Measurements from ENCODE around the gene PLK3.
"Not testable (repeated sequence)": the region's sequence is repeated elsewhere in the genome, so short reads cannot be mapped to it uniquely, and the experiment has no call there.

Gene PLK3

DNA sequence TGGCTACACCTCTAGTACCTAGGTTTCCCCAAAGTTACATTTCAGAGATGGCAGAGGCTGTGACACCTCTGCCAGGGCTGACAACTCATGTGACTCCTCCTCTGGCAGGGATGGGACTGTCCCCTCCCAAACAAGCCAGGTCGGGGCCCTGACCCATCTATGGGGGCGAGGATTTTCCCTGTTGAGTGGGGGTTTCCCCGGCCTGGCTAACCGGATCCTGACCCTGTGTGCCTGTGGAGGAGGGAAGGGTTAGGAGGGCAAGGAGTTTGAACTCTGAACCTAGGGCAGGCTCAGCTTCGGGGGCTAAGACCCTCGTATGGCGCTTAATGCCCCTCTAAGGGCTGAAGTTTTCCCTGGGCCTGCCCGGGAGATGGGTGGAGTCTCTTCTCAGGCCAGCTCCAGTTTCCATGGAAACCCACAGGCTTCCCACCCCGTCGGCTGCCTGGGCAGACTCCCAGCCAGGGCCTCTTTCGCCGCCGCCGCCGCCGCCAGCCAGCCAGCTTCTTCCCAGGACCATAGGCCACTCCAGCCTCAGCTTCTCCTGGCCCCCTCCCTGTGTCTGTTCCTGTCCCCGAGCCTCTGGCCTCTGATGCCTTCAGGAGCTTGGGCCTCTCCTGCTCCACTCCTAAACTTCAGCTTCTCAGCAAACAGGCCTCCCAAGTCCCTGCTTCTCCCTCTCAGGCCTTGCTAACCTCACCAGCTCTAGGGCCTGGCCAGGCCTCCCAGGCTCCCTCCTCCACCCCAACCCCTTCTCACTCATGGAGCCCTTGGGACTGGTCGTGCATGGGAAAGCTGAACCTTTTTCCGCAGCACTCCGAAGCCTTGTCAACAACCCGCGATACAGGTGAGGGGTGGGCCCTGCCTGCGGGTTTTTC lies 8.1 kb downstream of the PLK3 start, which contains the start of gene BTBD19:
Gene BTBD19 (plus strand): TSS at position 461 of the 875 bp plus-strand sequence. CDS start 298 bp downstream, at position 759.
- DNase-seq (ENCODE audit: low read depth in 4 of 4, low spot score in 1 of 4) = peak in 3 of 4 experiments; percentile 55 to 80 (median 65)

DNA sequence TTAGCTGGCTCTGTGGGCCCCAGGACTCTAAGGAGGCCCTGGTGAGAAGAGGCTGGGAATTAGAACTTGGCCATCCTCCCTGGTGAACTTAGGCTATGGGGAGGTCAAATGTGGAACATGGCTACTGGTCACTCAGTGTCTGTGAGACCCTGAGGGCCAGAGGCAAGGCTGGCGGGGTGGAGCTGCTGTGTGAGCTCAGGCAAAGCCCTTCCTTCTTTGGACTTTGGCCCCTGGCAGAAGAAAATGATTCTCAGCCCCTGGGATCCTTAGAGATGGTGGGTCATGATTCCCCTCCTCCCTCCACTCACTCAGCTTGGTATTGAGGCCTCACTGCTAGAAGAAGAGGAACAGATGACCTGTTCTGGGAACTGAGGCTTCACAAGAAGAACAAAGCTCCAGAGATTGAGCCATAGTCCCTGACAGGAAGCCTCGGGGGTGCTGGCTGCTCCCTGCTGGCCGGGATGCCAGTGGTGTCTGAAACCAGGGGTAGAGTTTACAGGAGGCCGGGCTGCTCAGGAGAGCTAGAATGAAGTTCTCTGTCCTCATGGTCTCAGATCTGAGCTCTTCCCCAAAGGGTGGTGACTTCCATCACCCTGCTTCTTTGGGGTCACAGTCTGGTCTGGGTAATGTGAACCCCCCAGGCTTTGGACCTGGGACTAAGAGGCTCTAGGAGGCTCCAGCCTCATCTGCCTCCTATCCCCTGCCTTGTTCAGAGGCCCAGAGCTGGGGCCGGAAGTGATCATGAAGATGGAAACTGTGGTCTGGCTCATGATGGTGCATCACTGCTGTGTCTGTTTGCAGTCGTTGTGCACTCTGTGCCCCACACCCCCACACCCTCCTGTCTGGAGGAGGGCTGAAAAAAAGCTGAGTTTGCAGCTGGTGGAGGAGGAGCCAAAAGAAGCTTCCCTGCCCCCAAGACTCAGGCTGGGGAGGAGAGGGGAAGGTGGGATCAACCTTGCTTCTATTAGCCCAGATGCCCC lies 9.1 kb downstream of the PLK3 start:
- peak in 3 of 4 experiments; percentile 60 to 88 (median 78) for DNase-seq (ENCODE audit: low read depth in 4 of 4, low spot score in 1 of 4)

DNA sequence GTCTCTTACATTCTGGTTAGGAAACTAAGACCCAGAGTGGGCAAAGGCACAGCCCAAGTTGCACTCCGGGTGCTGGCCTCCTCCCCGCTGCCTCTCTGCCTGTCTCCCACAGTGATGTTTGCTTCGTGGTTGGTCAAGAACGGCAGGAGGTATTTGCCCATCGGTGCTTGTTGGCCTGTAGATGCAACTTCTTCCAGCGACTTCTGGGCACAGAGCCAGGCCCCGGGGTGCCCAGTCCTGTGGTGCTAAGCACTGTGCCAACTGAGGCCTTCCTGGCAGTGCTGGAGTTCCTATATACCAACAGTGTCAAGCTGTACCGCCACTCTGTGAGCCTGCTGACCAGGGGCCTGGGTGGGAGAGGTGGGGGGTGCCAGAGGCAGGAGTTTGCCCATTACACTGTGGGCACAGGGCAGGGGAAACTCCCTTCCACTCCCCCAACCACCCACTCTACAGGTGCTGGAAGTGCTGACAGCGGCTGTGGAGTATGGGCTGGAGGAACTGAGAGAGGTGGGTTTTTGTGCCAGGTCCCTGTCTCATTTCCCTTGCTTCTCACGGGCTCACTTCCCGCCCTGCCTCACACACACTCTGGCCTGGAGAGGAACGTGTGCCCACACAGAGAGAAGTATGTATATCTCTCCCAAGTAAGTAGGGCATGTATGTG lies 10.1 kb downstream of the PLK3 start:
- DNase-seq (ENCODE audit: low read depth in 4 of 4, low spot score in 1 of 4) = no peak

DNA sequence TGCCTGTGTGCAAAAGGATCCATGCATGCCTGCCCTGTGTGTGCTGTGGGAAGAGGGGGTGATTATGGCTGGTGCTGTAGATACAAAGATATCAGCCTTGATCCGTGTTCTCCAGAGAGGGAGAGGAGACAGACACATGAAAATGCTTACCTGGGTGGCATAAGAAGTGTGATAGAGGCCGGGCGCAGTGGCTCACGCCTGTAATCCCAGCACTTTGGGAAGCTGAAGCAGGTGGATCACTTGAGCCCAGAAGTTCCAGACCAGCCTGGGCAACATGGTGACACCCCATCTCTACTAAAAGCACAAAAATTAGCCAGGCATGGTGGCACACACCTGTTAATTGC lies 10.6 kb downstream of the PLK3 start:
- DNase-seq (ENCODE audit: low read depth in 4 of 4, low spot score in 1 of 4) = not testable (repeated sequence)

DNA sequence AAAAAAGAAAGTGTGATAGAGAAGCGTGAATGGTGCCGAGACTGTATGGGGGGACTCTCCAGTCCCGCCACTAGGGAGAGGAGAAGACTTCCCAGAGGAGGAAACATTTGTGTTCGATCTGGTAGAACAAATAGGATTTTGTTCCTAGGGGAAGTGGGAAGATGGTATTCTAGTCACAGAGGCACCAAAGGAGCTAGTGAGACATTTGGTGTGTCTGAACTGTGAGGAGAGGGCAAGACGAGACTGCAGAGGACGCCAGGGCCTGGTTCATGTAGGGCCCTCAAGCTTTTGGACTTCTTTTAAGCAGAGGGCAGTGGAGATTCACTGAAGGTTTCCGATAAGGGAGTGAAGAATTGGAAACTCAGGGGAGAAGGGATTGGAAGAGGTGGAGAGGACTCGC lies 11.1 kb downstream of the PLK3 start:
- no peak for DNase-seq (ENCODE audit: low read depth in 4 of 4, low spot score in 1 of 4)

DNA sequence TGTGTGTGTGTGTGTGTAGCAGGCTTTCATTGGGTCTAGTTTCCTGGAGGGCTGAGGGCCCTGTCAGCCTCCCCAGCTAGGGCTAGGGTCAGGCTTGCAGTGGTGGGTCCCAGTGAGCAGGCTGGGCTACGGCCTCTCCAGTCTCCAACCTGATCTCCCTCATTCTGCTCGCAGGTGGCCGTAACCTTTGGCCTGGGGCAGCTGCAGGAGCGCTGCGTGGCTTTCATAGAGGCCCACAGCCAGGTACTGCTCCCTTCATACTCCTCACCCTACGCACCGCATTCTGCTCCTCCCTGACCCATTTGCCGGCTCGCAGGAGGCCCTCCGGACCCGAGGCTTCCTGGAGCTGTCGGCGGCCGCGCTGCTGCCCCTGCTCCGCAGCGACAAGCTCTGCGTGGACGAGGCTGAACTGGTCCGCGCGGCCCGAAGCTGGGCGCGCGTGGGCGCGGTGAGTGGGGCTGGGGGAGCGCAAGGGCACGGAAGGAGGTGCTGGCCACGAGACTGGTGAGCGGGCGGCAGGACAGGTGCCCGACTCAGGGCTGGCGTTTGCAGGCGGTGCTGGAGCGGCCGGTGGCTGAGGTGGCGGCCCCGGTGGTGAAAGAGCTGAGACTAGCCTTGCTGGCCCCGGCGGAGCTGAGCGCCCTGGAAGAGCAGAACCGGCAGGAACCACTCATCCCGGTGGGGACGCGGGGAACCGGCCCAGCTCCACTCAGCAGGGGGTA lies 12.8 kb downstream of the PLK3 start:
- DNase-seq (ENCODE audit: low read depth in 4 of 4, low spot score in 1 of 4) = no peak

DNA sequence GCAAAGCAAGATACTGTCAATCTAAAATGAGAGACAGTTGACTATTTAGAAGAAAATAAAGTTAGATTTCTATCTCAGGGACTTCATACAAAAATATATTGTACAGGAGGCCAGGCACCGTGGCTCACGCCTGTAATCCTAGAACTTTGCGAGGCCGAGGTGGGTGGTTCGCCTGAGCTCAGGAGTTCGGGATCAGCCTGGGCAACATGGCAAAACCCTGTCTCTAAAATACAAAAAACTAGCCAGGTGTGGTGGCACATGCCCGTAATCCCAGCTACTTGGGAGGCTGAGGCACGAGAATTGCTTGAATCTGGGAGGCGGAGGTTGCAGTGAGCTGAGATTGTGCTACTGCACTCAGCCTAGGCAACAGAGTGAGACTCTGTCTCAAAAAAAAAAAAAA lies 15.7 kb downstream of the PLK3 start:
- DNase-seq (ENCODE audit: low read depth in 4 of 4, low spot score in 1 of 4) = not testable (repeated sequence)

DNA sequence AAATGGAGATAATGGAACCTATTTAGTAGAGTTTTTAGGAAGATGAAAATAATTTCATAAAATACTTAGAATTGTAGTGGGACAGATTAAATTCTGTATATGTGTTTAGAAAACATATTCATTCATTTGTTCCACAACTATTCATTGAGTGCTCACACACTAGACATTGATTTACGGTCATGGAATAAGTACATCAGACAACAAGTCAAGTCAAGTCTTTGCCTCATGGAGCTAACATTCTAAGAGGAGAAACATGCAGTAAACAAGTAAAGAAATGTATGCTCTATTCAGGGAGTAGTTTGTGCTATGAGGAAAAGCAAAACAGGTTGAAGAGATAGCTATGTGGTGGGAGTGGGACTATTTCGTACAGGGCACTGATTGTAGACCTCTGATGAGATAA lies 17.1 kb downstream of the PLK3 start:
- DNase-seq (ENCODE audit: low read depth in 4 of 4, low spot score in 1 of 4) = no peak

DNA sequence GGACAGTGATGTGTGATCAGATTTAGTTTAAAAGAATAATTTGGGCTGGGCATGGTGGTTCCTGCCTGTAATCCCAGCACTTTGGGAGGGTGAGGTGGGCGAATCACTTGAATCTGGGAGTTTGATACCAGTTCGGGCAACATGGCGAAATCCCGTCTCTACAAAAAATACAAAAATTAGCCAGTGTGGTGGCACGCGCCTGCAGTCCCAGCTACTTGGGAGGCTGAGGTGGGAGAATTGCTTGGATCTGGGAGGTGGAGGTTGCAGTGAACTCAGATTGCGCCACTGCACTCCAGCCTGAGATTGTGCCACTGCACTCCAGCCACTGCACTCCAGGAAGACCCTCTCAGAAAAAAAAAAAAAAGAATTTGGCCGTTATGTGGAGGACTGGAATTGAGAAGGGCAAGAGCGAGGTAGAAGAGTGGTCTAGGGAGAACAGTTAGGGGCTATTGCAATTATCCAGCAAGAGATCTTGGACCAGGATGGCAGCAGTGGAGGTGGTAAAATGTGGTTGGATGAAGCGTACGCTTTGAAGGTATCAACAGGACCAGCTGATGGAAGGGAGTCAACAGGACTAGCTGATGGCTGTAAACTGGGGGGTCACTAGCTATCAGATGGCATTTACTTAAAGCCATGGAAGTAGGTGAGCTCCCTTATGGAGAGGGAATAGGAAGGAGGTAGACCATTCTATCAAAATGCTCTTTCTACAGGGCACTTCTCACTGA lies 17.8 kb downstream of the PLK3 start:
- no peak for DNase-seq (ENCODE audit: low read depth in 4 of 4, low spot score in 1 of 4)

DNA sequence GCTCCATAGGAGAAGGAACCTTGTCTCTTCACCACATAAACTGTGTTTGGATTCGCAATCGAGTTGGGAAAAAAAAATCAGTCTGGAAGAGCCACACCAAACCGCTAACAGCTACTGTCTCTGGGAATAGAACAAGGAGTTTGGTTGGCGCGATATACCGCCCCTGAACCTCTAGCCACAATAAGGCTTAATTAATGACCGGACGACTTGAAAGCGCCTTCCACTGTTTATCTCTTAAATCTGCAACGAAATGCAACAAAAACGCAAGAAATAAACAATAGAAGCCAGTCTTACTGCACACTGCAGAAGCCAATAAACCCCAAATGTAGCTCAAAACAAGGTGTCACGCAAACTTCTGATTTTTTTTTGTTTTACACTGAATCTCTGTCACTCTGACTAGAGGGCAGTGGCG lies 19.0 kb downstream of the PLK3 start:
- no peak for DNase-seq (ENCODE audit: low read depth in 4 of 4, low spot score in 1 of 4)

DNA sequence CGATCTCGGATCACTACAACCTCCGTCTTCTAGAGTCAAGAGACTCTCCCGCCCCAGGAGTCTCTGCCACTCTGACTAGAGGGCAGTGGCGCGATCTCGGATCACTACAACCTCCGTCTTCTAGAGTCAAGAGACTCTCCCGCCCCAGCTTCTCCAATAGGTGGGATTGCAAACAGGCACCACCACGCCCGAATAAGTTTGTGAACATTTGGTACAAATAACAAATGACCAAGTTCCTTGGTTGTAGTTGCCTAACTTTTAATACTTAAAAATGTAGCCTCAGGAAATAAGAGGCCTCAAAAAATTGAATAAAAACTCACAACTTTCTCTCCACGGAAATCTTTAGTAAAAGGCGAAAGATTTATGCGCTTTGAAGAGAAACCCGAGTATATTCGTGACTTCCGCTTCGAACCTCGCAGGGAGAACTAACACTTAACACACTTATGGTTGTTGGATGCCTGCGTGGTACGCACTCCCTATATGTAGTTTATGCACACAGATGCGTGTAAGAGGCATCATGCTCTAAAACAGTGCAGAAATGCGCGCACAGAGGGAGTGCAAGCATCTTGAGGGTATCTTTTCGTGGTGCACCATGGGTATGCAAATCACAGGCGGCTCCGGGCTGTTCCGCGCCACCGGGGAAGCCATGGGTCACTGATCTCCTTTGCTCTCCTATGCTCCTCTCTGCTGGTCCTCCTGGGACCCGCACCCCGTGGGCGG lies 19.6 kb downstream of the PLK3 start:
- DNase-seq (ENCODE audit: low read depth in 4 of 4, low spot score in 1 of 4) = peak in 3 of 4 experiments; percentile 59 to 78 (median 78)

DNA sequence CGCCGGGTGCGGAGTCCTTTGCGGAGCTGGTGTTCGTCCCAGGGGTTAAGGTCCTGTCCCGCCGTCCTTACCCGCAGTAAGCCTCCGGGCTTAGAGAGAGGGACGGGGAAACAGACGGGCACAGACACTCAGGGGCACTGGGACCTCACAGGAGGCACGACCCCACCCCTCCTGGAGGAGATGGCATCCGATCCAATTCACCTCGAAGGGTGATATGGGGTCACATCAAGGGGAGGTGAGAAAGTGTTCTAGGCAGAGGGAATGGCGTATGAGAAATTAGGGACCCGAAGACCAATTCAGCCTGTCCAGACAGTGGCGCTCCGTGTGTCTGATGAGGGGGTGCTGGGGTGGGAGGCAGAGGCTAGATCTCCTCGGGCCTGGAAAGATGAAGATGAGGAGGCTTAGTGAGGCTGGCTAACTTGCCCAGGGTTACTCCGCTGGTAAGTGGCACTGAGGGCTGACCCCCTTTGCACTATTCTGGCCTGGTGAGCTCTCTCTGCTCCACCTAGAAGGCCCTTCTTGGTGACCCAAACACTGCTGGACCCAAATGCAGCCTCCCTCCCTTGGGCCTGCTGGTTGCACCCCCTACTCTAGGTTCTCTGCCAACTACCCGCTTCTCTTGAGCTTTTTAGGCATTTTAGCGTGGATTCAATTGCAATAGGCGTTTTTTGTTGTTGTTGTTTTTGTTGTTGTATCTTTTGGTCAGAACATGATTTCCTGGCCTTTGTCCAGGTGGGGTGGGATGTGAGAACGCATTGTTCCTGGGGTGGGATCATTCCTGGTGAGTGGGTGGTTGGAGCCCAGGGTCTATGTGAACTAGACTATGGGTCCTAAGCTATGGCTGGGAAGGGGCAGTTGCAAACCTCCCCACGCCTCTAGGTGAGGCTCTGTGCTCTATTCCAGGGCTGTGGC lies 20.4 kb downstream of the PLK3 start:
- DNase-seq (ENCODE audit: low read depth in 4 of 4, low spot score in 1 of 4) = no peak

DNA sequence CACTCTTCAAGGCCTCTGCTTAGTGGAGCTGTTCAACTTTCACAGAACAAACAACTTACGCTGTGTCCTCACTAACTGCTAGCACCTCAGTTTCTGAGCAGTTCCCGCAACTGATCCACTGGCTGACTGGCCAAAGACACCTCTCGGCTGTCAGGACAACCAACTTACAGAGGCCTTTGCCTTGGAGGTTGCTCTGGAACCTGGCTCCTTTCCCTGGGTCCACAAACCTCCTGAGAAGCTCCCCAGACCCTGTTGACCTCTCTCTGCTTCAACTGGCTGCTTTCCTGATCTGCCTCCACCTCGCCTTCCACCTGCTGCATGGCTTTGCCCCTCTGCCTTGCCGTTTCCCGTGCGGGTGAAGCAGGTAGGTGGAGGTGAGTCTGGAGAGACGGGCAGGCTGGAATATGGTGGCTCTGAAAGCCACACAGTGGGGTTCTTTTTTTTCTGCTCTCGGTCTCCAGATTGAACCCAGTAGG lies 21.1 kb downstream of the PLK3 start:
- DNase-seq (ENCODE audit: low read depth in 4 of 4, low spot score in 1 of 4) = no peak

DNA sequence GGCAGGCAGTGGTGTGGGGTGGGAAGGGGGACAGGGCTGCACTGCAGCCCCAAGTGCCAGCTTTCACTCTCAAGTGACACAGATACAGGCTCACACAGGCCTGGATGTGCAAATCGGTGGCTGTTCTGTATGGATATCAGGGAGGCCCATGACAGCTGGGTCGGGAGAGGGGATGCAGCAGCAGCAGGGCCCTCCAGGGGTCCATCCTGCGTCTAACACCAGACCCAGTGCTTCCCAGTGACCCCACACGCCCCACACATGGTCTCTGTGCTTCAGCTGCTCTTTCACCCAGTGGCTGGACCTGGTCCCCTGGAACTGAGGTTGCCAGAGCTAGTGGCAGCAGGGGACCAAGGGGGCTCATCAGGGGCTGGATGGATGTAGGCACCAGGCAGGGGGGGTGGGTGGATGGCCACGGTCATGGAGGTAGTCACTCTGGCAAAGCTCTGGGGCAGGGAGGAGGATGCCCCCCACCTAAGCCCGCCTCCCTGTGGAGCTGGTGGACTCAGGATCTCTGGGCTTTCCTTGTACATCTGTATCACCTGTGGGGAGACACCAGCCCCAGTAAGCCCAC lies 22.0 kb downstream of the PLK3 start:
- DNase-seq (ENCODE audit: low read depth in 4 of 4, low spot score in 1 of 4) = no peak

DNA sequence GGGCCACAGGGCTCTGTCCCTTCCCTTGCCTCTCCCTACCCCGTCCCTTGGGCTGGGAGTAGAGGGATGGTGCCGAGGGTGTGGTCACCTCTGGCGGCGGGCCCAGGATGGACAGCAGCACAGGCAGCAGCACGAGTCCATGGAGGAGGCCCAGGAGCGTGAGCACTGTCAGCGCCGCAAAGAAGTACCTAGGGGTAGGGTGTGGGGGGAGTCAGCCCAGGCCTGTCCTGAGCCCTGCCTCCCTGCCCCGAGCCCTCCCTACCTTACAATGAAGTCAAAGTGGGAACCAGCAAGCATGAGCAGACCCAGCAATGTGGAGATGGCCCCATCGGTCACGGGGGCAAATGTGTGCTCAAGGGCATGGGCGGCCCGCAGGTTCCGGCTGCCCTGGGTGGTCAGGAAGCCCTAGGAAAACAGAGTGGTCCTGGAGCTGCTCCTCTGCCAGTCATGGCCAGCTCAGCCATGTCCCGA lies 22.8 kb downstream of the PLK3 start:
- no peak for DNase-seq (ENCODE audit: low read depth in 4 of 4, low spot score in 1 of 4)

DNA sequence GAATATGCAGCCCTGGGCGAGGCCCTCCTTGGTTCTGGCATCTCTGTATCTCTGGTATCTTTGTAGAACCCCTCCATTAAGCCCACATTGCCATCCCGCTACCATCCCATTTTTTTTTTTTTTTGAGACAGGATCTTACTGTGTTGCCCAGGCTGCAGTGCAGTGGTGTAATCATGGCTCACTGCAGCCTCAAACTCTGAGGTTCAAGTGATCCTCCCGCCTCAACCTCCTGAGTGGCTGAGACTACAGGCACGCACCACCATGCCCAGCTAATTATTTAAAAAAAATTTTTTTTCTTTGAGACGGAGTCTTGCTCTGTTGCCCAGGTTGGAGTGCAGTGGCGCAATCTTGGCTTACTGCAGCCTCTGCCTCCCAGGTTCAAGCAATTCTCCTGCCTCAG lies 24.2 kb downstream of the PLK3 start:
- not testable (repeated sequence) for DNase-seq (ENCODE audit: low read depth in 4 of 4, low spot score in 1 of 4)

DNA sequence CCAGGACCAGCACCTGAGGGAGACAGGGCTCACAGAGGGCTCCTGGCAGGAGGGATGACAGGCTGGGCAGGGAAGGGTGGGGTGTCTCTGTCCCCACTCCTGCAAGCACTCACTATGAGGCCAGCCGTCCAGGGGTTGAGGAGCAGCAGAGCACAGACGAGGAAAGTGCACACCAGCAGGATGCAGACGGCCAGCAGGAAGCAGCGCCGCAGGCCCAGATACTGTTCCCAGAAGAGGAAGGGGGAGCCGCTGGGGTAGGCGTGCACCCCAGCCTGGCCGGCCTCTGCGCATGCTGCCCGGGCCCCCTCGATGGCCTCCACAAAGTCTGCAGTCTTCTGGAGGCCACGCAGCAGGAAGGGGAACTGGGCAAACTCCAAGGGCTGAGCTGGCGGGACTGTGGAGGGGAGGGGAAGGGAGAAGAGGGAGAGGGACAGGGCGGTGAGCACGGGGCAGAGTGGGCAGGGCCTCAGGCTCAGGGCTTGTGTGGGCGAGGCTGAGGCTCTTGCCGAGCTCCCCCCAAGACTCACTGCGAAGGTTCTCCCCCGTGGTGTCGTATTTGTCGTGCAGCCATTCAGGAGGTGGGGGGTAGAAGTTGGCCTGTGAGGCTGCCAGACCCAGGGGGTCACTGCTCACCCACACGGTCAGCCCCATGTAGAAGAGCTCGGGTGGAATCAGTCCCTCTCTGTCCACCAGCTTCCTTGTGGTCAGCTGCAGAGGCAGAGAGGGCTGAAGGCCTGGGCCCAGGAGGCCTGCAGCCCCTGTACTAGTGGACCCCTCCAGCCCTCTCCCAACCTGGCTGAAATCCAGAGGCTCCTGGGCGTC lies 26.4 kb downstream of the PLK3 start:
- no peak for DNase-seq (ENCODE audit: low read depth in 4 of 4, low spot score in 1 of 4)

Measured in stimulated activated CD4-positive, alpha-beta T cell treated with anti-CD3 and anti-CD28 coated beads, Interleukin-1b, Interleukin-23, amount 100 ng/mL, for 24 hours (primary cell).